Stimulated activated CD4-positive, alpha-beta T cell treated with anti-CD3 and anti-CD28 coated beads, TNF-alpha, amount 100 ng/mL, for 4 hours (primary cell): Measurements from ENCODE around the gene ST3GAL4.

Source experiments
- DNase-seq, 3 experiments: peaks; one replicate each; pipeline ENCODE4 v3.0.0-alpha.2; 2020; ENCODE audit warnings: low read depth in 3 of 3

Gene ST3GAL4

DNA sequence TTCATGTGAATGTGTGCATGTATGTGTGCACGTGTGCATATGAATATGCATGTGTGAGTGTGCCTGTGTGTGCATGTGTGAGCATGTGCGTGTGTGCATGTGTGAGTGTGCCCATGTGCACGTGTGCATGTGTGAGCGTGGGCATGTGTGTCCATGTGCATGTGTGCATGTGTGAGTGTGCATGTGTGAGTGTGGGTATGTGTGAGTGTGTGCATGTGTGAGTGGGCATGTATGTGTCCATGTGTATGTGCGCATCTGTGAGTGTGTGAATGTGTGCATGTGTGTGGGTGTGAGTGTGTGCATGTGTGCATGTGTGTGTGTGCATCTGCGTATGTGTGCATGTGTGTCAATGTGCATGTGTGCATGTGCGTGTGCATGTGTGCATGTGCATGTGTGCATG, 94.7 kb downstream of the ST3GAL4 start:
- no peak for DNase-seq

DNA sequence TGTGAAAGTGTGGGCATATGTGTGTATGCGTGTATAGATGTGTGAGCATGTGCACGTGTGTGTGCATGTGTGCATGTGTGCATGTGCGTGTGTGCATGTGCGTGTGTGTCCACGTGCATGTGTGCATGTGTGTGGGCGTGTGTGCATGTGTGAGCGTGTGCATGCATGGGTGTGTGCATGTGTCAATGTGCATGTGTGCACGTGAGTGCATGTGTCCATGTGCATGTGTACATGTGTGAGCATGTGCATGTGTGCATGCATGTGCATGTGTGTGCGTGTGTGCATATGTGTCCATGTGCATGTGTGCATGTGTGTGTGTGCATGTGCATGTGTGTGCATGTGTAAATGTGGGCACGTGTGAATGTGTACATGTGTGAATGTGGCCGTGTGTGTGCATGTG, 95.3 kb downstream of the ST3GAL4 start:
- no peak for DNase-seq

DNA sequence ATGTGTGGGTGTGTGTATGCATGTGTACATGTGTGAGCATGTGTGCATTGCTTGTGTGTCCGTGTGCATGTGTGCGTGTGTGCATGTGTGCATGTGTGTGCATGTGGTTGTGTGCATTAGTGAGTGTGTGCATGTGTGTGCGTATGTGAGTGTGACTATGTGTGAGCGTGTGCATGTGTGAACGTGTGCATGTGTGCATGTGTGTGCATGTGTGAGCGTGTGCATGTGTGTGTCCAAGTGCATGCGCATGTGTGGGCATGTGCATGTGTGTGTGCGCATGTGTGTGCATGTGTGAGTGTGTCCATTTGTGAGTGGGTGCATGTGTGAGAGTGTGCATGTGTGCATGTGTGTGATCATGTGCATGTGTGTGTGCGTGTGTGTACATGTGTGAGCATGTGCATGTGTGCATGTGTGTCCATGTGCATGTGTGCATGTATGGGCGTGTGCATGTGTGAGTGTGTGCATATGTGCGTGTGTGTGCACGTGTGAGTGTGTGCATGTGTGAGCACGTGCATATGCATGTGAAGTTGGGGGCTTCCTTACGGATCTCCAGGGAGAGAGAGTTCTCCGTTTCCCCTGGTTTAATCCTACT, 95.8 kb downstream of the ST3GAL4 start:
- no peak for DNase-seq

DNA sequence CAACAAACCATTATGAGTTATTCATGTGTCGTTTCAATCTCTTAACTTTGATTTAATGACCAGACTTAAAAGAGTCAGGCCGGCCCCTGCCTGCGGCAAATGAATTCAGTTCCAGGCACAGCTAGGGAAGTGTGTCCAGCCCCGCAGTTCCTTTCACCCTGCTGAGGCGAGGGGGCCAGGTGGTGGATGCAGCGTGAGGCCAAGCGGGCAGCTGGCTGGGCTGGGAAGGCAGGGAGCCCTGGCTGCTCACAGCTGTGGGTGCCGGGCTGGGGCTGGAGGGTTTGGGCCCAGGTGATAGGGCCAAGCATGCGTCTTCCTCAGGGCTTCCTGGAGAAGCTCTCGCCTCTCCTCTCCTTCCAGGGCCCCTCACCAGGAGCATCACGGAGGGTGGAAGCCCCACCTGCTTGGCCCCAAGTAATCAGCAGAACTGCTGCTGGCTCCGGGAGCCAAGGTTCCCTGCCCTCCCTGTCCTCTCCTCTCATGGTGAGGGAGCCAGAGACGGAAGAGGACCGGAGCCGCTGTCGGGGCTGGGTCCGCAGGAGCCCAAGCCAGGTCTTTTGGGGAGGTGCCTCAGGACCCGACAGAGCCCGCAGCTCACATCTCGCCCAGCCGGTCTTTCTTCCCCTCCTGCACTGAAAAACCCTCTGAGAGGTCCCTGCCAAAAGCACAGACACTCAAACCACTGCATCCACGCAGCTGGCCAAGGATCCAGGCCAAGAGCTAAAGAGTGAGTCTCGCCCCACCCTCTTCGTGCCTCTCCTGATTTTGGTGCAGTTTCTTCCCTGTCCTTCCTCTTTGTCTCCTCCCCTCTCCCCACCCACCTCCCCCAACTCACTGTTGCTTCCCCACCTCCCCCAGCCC, 97.0 kb downstream of the ST3GAL4 start:
- DNase-seq = no peak

DNA sequence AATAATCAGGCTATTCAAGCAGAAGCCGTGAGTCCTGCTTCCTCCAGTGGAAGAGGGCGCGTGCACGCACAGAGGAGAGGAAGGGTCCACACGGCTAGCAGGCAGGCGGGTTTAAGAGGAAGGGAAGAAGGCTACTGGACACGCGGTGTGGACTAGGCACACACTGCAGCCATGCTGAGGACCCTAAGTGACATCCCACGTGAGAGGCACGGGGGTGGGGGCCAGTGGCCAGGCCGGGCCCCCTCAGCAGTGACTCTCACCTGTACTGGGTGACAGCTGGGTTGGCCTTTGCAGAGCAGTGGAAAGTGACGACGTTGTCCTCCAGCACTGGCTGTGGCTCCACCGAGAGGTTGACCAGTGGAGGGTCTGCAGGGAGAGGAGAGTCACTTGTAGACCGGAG, 100.6 kb downstream of the ST3GAL4 start:
- no peak for DNase-seq

DNA sequence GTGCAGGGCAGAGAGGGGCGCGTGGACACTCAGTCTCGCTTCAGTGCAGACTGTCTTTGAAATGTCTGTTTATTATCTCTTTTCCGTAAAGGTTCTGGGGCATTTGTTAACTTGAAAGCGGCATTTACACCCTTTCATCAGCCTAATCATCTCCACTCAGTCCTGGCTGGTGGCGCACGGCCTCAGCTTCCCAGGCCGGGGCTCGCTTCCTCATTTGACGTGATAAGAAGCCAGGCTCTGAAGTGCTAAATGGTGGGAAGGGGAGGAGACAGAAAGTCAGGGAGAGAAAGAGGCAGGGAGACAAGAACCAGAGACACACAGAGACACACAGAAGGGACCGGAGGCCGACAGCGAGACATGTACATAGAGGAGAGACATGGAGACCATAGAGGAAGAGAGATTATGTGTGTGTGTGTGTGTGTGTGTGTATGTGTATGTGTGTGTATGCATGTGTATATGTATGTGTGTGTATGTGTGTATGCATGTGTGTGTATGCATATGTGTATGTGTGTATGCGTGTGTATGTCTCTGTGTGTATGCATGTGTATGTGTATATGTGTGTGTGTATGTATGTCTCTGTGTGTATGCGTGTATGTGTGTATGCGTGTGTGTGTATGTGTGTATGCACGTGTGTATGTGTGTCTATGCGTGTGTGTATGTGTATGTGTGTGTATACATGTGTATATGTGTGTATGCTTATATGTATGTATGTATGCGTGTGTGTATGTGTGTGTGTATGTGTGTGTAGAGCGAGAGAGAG, 101.5 kb downstream of the ST3GAL4 start:
- no peak for DNase-seq

DNA sequence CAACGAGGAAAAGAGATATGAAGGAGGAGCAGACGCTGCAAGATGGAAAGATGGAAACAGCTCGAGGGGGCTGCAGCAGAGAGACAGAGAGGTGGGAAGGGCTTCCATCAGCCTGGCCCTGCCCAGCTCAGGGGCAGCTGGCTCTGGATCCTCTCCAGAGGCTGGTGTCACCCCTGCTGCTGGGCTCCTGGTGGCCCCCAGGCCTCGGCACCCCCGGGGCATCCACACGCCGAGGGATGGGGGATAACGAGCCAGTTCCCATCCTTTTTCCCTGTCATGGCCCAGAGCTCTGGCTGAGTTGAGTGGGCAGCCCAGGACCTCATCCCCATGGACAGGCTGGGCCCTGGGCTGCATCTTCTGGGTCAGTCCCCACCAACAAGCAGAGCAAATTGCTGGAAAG, 102.3 kb downstream of the ST3GAL4 start:
- DNase-seq = no peak

DNA sequence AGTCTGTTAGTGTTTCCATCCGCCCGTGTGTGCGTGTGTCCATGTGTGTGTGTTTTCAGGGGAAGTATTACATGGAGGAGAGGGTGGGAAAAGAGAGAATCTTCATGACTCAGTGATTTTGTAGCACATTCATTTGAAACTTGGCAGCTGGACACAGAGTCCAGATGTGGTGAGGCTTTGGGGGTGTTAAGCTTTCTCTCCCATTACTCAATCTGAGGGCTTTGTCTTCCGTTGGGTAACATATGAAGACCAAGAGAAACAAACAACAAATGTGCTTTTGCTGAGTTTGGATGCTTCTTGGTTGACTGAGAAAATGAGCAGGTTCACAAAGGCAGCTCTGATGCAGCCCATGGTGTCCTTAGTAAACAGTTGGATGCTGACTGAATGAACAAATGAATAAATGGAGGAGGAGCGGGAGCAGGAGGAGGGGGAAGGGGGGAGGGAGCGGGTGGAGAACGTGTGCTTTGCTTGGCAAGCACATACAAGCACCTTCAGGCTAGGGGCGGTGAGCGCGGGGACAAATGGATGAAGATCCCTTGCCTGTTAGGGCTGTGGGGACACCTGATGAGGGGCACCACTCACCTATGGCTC, 104.3 kb downstream of the ST3GAL4 start:
- no peak for DNase-seq

DNA sequence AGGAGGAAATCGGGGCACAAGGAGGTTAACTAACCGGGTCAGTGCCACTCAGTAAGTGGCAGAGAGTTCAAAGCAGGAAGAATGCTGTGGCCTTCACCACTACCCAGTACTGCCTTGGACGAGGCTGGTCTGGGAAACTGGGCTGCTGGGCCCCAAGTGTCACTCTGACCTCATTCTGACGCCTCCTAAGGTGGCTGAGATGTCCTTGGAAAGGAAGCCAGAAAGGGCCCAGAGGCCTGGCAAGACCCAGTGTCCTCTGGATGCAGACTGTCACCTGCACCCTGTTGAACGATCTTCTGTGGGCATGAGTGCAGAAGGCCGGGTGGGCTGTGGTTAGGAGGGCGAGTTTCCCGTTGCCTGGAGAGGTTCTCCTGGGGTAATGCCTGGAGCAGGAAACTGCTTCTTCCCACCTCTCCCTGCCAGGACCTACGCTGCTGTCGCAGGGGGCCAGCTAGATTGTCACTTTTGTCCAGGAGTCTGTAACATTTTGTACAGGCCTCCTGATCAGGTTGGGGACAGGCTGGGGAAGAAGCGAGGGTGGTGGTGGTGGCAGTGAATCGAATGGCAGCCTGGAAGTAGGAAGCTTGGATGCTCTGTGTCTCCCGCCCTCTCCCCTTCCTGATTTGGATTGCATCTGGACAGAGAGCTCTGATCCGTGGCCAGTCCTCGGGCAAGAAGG, 105.1 kb downstream of the ST3GAL4 start:
- no peak for DNase-seq

DNA sequence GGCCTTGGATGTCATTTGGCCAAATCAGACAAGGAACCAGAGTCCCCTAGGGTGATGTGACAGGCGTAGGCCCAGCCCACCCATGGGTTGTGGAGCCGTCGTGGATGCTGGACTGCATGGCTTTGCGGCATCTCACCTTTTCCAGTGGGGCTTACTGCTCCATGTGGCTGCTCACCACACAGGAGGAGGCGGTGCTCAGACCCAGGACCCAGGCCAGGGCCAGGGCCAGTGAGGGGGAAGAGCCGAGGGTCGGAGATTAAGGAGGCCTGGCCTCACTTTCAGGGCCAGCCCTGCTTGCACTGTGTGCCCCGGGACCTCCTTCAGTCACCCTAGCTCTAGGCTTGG, 105.6 kb downstream of the ST3GAL4 start:
- DNase-seq = no peak

DNA sequence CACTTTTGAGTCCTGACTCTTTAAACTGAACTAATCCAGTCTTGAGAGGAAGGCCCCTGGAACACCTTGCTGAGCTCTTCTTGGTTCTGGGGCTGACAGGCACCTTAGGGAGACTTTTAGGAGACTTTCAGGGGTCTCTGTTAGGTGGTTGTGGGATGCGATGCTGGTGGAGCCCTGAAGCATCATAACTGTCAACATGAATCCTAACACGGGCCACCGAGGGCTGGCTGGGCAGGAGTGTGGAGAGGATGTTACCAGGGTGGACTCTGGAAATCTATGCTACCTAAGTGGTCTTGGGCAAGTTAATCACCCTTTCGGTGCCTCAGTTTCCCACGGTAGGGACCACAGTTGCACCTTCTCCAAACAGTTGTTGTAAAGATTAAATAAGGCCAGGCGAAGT, 106.5 kb downstream of the ST3GAL4 start:
- no peak for DNase-seq

DNA sequence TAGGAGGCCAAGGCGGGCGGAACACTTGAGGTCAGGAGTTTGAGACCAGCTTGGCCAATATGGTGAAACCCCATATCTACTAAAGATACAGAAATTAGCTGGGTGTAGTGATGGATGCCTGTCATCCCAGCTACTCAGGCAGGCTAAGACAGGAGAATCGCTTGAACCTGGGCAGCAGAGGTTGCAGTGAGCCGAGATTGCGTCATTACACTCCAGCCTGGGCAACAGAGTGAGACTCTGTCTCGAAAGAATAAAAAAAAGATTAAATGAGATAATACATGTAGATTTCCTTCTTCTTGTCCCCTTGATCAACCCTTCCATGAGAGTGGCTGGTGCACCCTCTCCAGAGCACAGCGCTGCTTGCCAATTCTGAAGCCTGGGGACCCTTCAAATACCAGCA, 106.9 kb downstream of the ST3GAL4 start:
- no peak for DNase-seq
